Measurements from ENCODE around the gene SMYD5.
"Not testable (repeated sequence)": the region's sequence is repeated elsewhere in the genome, so short reads cannot be mapped to it uniquely, and the experiment has no call there.

The SMYD5 gene

GRCh38 chr2:73260338-73260984, 46.4 kb downstream of the SMYD5 start:
- no peak for DNase-seq (ENCODE audit: low read depth)

- no peak for DNase-seq (ENCODE audit: low read depth)
These were observed 48.1 kb downstream of the SMYD5 start for GRCh38 chr2:73262108-73262651.

GRCh38 chr2:73262691-73263429, 48.8 kb downstream of the SMYD5 start:
- DNase-seq (ENCODE audit: low read depth), result not testable (repeated sequence)

- DNase-seq (ENCODE audit: low read depth), result no peak
These were observed 49.7 kb downstream of the SMYD5 start for GRCh38 chr2:73263540-73264331.

- DNase-seq (ENCODE audit: low read depth), result no peak
These were observed 50.2 kb downstream of the SMYD5 start for GRCh38 chr2:73264332-73264606.

- DNase-seq (ENCODE audit: low read depth), result no peak
These were observed 50.7 kb downstream of the SMYD5 start for GRCh38 chr2:73264783-73265182.

GRCh38 chr2:73265298-73266060, 51.4 kb downstream of the SMYD5 start:
- no peak for DNase-seq (ENCODE audit: low read depth)

GRCh38 chr2:73266061-73266901, 52.2 kb downstream of the SMYD5 start:
- DNase-seq (ENCODE audit: low read depth), result no peak

- no peak for DNase-seq (ENCODE audit: low read depth)
These were observed 53.0 kb downstream of the SMYD5 start for GRCh38 chr2:73267008-73267407.

GRCh38 chr2:73268366-73268829, 54.4 kb downstream of the SMYD5 start:
- DNase-seq (ENCODE audit: low read depth), result no peak

GRCh38 chr2:73268830-73269685, 55.0 kb downstream of the SMYD5 start:
- DNase-seq (ENCODE audit: low read depth), result no peak

GRCh38 chr2:73269686-73270465, 55.8 kb downstream of the SMYD5 start:
- DNase-seq (ENCODE audit: low read depth), result no peak

GRCh38 chr2:73272270-73272669, 58.2 kb downstream of the SMYD5 start:
- no peak for DNase-seq (ENCODE audit: low read depth)

Data from stimulated activated CD8-positive, alpha-beta memory T cell treated with anti-CD3 and anti-CD28 coated beads, Interleukin-7, amount 100 ng/mL, for 24 hours (primary cell).